Measurements from ENCODE around the gene ALDH9A1.
"Not testable (repeated sequence)": the region's sequence is repeated elsewhere in the genome, so short reads cannot be mapped to it uniquely, and the experiment has no call there.

ALDH9A1 gene

GRCh38 chr1:165686971-165687433 lies 11.4 kb downstream of the ALDH9A1 start:
- DNase-seq (ENCODE audit: low read depth in 3 of 3, low spot score in 1 of 3): no peak

- no peak for DNase-seq (ENCODE audit: low read depth in 3 of 3, low spot score in 1 of 3)
These were observed 12.0 kb downstream of the ALDH9A1 start for GRCh38 chr1:165686121-165686970.

GRCh38 chr1:165683848-165684485 lies 14.4 kb downstream of the ALDH9A1 start:
- no peak for DNase-seq (ENCODE audit: low read depth in 3 of 3, low spot score in 1 of 3)

- not testable (repeated sequence) for DNase-seq (ENCODE audit: low read depth in 3 of 3, low spot score in 1 of 3)
These were observed 17.6 kb downstream of the ALDH9A1 start for GRCh38 chr1:165680773-165681172.

GRCh38 chr1:165680303-165680702 lies 18.1 kb downstream of the ALDH9A1 start:
- no peak for DNase-seq (ENCODE audit: low read depth in 3 of 3, low spot score in 1 of 3)

GRCh38 chr1:165679282-165680036 lies 18.9 kb downstream of the ALDH9A1 start:
- no peak for DNase-seq (ENCODE audit: low read depth in 3 of 3, low spot score in 1 of 3)

- DNase-seq (ENCODE audit: low read depth in 3 of 3, low spot score in 1 of 3): no peak
These were observed 19.9 kb downstream of the ALDH9A1 start for GRCh38 chr1:165678509-165678908.

- DNase-seq (ENCODE audit: low read depth in 3 of 3, low spot score in 1 of 3): no peak
These were observed 22.6 kb downstream of the ALDH9A1 start for GRCh38 chr1:165675794-165676193.

GRCh38 chr1:165674599-165674998 lies 23.8 kb downstream of the ALDH9A1 start:
- DNase-seq (ENCODE audit: low read depth in 3 of 3, low spot score in 1 of 3): no peak

GRCh38 chr1:165671526-165671925 lies 26.8 kb downstream of the ALDH9A1 start:
- DNase-seq (ENCODE audit: low read depth in 3 of 3, low spot score in 1 of 3): no peak

GRCh38 chr1:165668184-165668583 lies 30.2 kb downstream of the ALDH9A1 start:
- DNase-seq (ENCODE audit: low read depth in 3 of 3, low spot score in 1 of 3): no peak

- no peak for DNase-seq (ENCODE audit: low read depth in 3 of 3, low spot score in 1 of 3)
These were observed 32.1 kb downstream of the ALDH9A1 start for GRCh38 chr1:165666152-165666825.

GRCh38 chr1:165662186-165662585 lies 36.2 kb downstream of the ALDH9A1 start:
- DNase-seq (ENCODE audit: low read depth in 3 of 3, low spot score in 1 of 3): no peak

GRCh38 chr1:165661703-165662102 lies 36.7 kb downstream of the ALDH9A1 start:
- DNase-seq (ENCODE audit: low read depth in 3 of 3, low spot score in 1 of 3): no peak

GRCh38 chr1:165659581-165659895 lies 38.8 kb downstream of the ALDH9A1 start:
- no peak for DNase-seq (ENCODE audit: low read depth in 3 of 3, low spot score in 1 of 3)

GRCh38 chr1:165658766-165659580 lies 39.4 kb downstream of the ALDH9A1 start:
- not testable (repeated sequence) for DNase-seq (ENCODE audit: low read depth in 3 of 3, low spot score in 1 of 3)

GRCh38 chr1:165650981-165651625 lies 47.3 kb downstream of the ALDH9A1 start:
- DNase-seq (ENCODE audit: low read depth in 3 of 3, low spot score in 1 of 3): no peak

- DNase-seq (ENCODE audit: low read depth in 3 of 3, low spot score in 1 of 3): no peak
These were observed 49.3 kb downstream of the ALDH9A1 start for GRCh38 chr1:165648919-165649572.

GRCh38 chr1:165647970-165648369 lies 50.4 kb downstream of the ALDH9A1 start:
- DNase-seq (ENCODE audit: low read depth in 3 of 3, low spot score in 1 of 3): no peak

Data from stimulated activated CD4-positive, alpha-beta T cell treated with anti-CD3 and anti-CD28 coated beads, TNF-alpha, amount 100 ng/mL, for 1 hour (primary cell).